ENCODE data around the gene PLEKHA4. TPM values are rescaled to one million over a fixed set of nuclear protein-coding genes. Genes with fewer than 3 reads are reported as not detected.

PLEKHA4 gene
- total RNA-seq, 1 experiment from 2014 or later, result 20.7 TPM

- intact Hi-C loops (cut with micrococcal nuclease; ENCODE audit: unreplicated experiment), result no loop called here
- no peaks in the 10 kb centered on the region for H3K4me1 ChIP-seq (ENCODE audit: insufficient read depth, low read length, poor library complexity, severe bottlenecking)
- H3K27me3 ChIP-seq (replicated peaks; ENCODE audit: insufficient read depth, low read depth, low read length, poor library complexity), result no peaks in the 10 kb centered on the region
- no peak for TF ChIP-seq CTCF (conservative IDR thresholded peaks at IDR 0.05; ENCODE audit: low read depth, low read length)
- no peak for DNase-seq (ENCODE audit: low spot score)
- H3K36me3 ChIP-seq (ENCODE audit: insufficient read depth, low read length, poor library complexity, severe bottlenecking), result no peaks in the 10 kb centered on the region
- no peak overlapping the region for H3K27ac ChIP-seq (ENCODE audit: low read depth, low read length, poor library complexity, severe bottlenecking)
- H3K9me3 ChIP-seq (ENCODE audit: low read depth, low read length, poor library complexity, severe bottlenecking), result no peaks in the 10 kb centered on the region
- no TSS peak for BruUV-seq (replicated peaks)
- ChIA-PET CTCF (interaction anchor here (1.1 kb wide), 1 partner anchor 36 kb away, joined by 7 read pairs; no protein-coding TSS in a partner anchor), POLR2A (ENCODE audit: low non-redundant PET) (no interaction called here)
- H3K4me3 ChIP-seq (ENCODE audit: low read depth, low read length, poor library complexity, severe bottlenecking), result no peak overlapping the region
These were observed 49.0 kb downstream of the PLEKHA4 start for GRCh38 chr19:48819366-48819816.

- Histone ChIP-seq H3K36me3 (ENCODE audit: insufficient read depth, low read length, poor library complexity, severe bottlenecking) (no peaks in the 10 kb centered on the region), H3K4me1 (ENCODE audit: insufficient read depth, low read length, poor library complexity, severe bottlenecking) (no peaks in the 10 kb centered on the region), H3K27ac (ENCODE audit: low read depth, low read length, poor library complexity, severe bottlenecking) (no peak overlapping the region), H3K9me3 (ENCODE audit: low read depth, low read length, poor library complexity, severe bottlenecking) (no peaks in the 10 kb centered on the region), H3K4me3 (ENCODE audit: low read depth, low read length, poor library complexity, severe bottlenecking) (no peak overlapping the region), H3K27me3 (replicated peaks; ENCODE audit: insufficient read depth, low read depth, low read length, poor library complexity) (no peaks in the 10 kb centered on the region)
- ChIA-PET CTCF (no interaction called here), POLR2A (ENCODE audit: low non-redundant PET) (no interaction called here)
- TF ChIP-seq CTCF (conservative IDR thresholded peaks at IDR 0.05; ENCODE audit: low read depth, low read length) (no peak), EZH2 (IDR thresholded peaks at IDR 0.05; ENCODE audit: borderline replicate concordance, low read depth, low read length, poor library complexity, severe bottlenecking) (no peak)
- BruUV-seq (replicated peaks), result no TSS peak
- intact Hi-C loops (cut with micrococcal nuclease; ENCODE audit: unreplicated experiment), result no loop called here
- no peak for DNase-seq (ENCODE audit: low spot score)
These were observed 50.1 kb downstream of the PLEKHA4 start for GRCh38 chr19:48818234-48818820.

- BruUV-seq (replicated peaks), result no TSS peak
- H3K27ac ChIP-seq (ENCODE audit: low read depth, low read length, poor library complexity, severe bottlenecking), result no peak overlapping the region
- no peak for TF ChIP-seq EZH2 (IDR thresholded peaks at IDR 0.05; ENCODE audit: borderline replicate concordance, low read depth, low read length, poor library complexity, severe bottlenecking)
- no peak for TF ChIP-seq CTCF (conservative IDR thresholded peaks at IDR 0.05; ENCODE audit: low read depth, low read length)
These were observed 50.8 kb downstream of the PLEKHA4 start for GRCh38 chr19:48817585-48818124.

More at GRCh38 chr19:48817585-48818124, 50.8 kb downstream of the PLEKHA4 start:
- intact Hi-C loops (cut with micrococcal nuclease; ENCODE audit: unreplicated experiment), result no loop called here
- Histone ChIP-seq H3K36me3 (ENCODE audit: insufficient read depth, low read length, poor library complexity, severe bottlenecking) (no peaks in the 10 kb centered on the region), H3K27me3 (replicated peaks; ENCODE audit: insufficient read depth, low read depth, low read length, poor library complexity) (no peaks in the 10 kb centered on the region), H3K9me3 (ENCODE audit: low read depth, low read length, poor library complexity, severe bottlenecking) (no peaks in the 10 kb centered on the region), H3K4me3 (ENCODE audit: low read depth, low read length, poor library complexity, severe bottlenecking) (no peak overlapping the region), H3K4me1 (ENCODE audit: insufficient read depth, low read length, poor library complexity, severe bottlenecking) (peaks cover 5% of the 10 kb centered on the region)
- ChIA-PET POLR2A (ENCODE audit: low non-redundant PET) (no interaction called here), CTCF (no interaction called here)
- DNase-seq (ENCODE audit: low spot score), result no peak
